Activated naive CD4-positive, alpha-beta T cell treated with anti-CD3 and anti-CD28 coated beads, Interleukin-2, amount 50 U/mL, for 24 hours (primary cell): ENCODE results near the gene CELSR1.

Experiments used
- H3K27ac Mint-ChIP-seq: one replicate; pipeline ENCODE4 v1.8.0; 2021; ENCODE audit warnings: mild to moderate bottlenecking, mixed read lengths
- H3K27me3 Mint-ChIP-seq: one replicate; pipeline ENCODE4 v1.8.0; 2021; ENCODE audit warnings: mixed read lengths
- H3K36me3 Mint-ChIP-seq: one replicate; pipeline ENCODE4 v1.8.0; 2021; ENCODE audit warnings: mixed read lengths
- H3K4me1 Mint-ChIP-seq: one replicate; pipeline ENCODE4 v1.8.0; 2021; ENCODE audit warnings: mixed read lengths
- H3K4me3 Mint-ChIP-seq: one replicate; pipeline ENCODE4 v1.8.0; 2021; ENCODE audit warnings: mild to moderate bottlenecking, mixed read lengths
- H3K9me3 Mint-ChIP-seq: one replicate; pipeline ENCODE4 v1.8.0; 2021; ENCODE audit warnings: mixed read lengths

The CELSR1 gene

DNA sequence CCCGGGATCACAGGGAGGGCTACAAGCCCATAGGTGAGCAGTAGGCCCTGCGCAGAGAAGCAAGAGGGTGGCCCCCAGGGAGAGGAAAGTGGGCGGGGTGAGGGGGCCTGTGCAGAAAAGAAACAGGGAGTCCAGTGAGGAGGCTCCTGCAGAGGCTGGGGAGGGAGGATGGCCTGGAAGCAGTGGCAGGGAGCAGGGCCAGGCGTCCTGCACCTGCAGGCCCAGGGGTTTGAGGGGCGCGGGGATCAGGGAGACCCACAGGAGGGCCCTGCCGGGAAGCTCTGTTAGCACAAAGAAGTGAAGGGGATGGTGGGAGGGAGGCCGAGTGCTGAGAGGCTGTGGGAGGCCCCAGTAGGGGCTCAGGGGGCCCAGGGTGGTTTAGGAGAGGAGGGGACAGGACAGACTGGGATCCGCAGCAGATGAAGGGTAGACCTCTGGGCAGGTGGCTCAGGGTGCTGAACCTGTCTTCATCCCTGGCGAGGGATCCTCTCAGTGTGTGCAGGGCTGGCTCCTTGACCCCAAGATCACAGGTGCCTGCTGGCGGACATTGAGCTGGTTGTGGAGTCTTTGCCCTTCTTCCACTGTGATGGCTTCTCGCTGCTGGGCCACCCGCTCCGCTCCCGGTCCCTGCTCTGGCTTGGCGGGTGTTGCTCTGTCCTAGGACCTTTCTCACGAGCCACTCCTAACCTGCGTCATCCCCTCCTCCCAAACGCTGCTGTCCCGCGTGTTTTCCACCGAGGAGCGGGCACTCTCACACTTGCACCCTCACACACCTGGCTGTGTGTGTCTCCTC, 31.8 kb upstream of the CELSR1 start:
- Mint-ChIP-seq H3K27ac (no peak overlapping the region), H3K4me1 (no peaks in the 10 kb centered on the region), H3K9me3 (peaks cover 4% of the 10 kb centered on the region), H3K4me3 (no peak overlapping the region), H3K27me3 (no peaks in the 10 kb centered on the region), H3K36me3 (no peaks in the 10 kb centered on the region)

- Mint-ChIP-seq H3K4me1 (peaks cover 3% of the 10 kb centered on the region), H3K36me3 (no peaks in the 10 kb centered on the region), H3K27ac (peak overlapping the region; percentile 71), H3K27me3 (no peaks in the 10 kb centered on the region), H3K4me3 (no peak overlapping the region), H3K9me3 (peaks cover 4% of the 10 kb centered on the region)
Measured at GRCh38 chr22:46568102-46568809, 30.8 kb upstream of the CELSR1 start.

- H3K36me3 Mint-ChIP-seq = no peaks in the 10 kb centered on the region
- no peaks in the 10 kb centered on the region for H3K27me3 Mint-ChIP-seq
- H3K4me3 Mint-ChIP-seq = no peak overlapping the region
- peaks cover 4% of the 10 kb centered on the region for H3K9me3 Mint-ChIP-seq
- H3K4me1 Mint-ChIP-seq = peaks cover 5% of the 10 kb centered on the region
- peak overlapping the region; percentile 80 for H3K27ac Mint-ChIP-seq
Measured at GRCh38 chr22:46567471-46567870, 30.1 kb upstream of the CELSR1 start.

DNA sequence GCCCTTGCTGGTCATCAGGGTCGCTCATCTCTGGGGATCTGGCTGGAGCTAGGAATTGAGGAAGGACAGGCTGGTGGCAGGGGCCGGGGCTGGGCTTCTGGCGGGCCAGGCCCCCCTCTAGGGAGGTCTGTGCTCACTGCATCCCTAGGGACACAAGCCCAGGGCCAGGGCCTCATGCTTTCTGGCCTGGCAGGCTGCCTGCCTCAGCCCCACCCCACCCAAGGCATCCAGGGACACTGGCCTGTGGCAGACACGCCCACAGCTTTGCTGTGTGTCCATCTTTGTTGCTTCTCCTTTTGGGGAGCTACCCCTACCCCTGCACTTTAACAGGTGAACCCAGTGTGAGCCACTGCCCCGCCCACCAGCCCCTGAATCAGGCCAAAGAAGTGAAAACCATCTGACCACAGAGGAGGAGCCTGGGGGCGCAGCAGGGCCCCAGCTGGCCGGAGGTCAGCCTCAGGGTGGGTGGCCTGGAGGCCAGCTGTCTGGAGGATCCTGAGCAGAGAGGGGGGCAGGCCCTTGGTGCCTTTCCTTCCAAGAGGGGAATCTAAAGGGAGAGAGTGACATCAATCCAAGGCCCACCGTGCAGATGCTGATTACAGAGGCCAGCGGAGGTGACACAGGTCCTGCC, 26.8 kb upstream of the CELSR1 start:
- Mint-ChIP-seq H3K27me3 (no peaks in the 10 kb centered on the region), H3K9me3 (no peaks in the 10 kb centered on the region), H3K4me3 (no peak overlapping the region), H3K4me1 (peaks cover 5% of the 10 kb centered on the region), H3K27ac (peak overlapping the region; percentile 17), H3K36me3 (no peaks in the 10 kb centered on the region)

GRCh38 chr22:46563381-46564083, 26.1 kb upstream of the CELSR1 start:
- no peaks in the 10 kb centered on the region for H3K36me3 Mint-ChIP-seq
- H3K27me3 Mint-ChIP-seq = no peaks in the 10 kb centered on the region
- no peak overlapping the region for H3K4me3 Mint-ChIP-seq
- H3K27ac Mint-ChIP-seq = peak overlapping the region; percentile 17
- peaks cover 5% of the 10 kb centered on the region for H3K4me1 Mint-ChIP-seq
- no peaks in the 10 kb centered on the region for H3K9me3 Mint-ChIP-seq

GRCh38 chr22:46561435-46561905, 24.1 kb upstream of the CELSR1 start:
- Mint-ChIP-seq H3K27me3 (no peaks in the 10 kb centered on the region), H3K9me3 (no peaks in the 10 kb centered on the region), H3K36me3 (peaks cover 2% of the 10 kb centered on the region), H3K4me1 (peaks cover 5% of the 10 kb centered on the region), H3K4me3 (no peak overlapping the region), H3K27ac (no peak overlapping the region)

- Mint-ChIP-seq H3K36me3 (peaks cover 2% of the 10 kb centered on the region), H3K4me1 (peaks cover 5% of the 10 kb centered on the region), H3K9me3 (no peaks in the 10 kb centered on the region), H3K4me3 (no peak overlapping the region), H3K27ac (no peak overlapping the region), H3K27me3 (no peaks in the 10 kb centered on the region)
Measured at GRCh38 chr22:46560696-46561295, 23.4 kb upstream of the CELSR1 start.

- peaks cover 2% of the 10 kb centered on the region for H3K36me3 Mint-ChIP-seq
- H3K27ac Mint-ChIP-seq = no peak overlapping the region
- H3K27me3 Mint-ChIP-seq = no peaks in the 10 kb centered on the region
- H3K4me3 Mint-ChIP-seq = no peak overlapping the region
- H3K4me1 Mint-ChIP-seq = no peaks in the 10 kb centered on the region
- no peaks in the 10 kb centered on the region for H3K9me3 Mint-ChIP-seq
Measured at GRCh38 chr22:46557736-46558480, 20.5 kb upstream of the CELSR1 start.

DNA sequence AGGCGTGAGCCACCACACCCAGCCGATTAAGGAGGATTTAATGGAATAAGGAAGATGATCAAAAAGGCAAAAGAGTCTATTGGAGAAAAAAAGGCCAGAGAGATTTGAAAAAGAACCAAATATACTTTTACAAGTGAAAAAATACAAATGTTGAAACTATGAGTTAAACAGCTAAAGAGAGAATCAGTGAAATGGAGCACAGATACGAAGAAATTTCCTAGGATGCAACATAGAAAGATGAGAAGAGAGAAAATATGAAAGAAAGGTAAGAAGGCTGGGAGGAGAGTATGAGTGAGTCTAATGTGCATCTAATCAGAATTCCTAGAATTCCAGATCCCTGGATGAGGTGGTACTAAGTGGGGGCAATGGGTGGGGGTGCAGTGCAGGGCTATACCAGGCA, 19.4 kb upstream of the CELSR1 start:
- Mint-ChIP-seq H3K27me3 (no peaks in the 10 kb centered on the region), H3K36me3 (peaks cover 2% of the 10 kb centered on the region), H3K4me1 (no peaks in the 10 kb centered on the region), H3K9me3 (no peaks in the 10 kb centered on the region), H3K27ac (no peak overlapping the region), H3K4me3 (no peak overlapping the region)

DNA sequence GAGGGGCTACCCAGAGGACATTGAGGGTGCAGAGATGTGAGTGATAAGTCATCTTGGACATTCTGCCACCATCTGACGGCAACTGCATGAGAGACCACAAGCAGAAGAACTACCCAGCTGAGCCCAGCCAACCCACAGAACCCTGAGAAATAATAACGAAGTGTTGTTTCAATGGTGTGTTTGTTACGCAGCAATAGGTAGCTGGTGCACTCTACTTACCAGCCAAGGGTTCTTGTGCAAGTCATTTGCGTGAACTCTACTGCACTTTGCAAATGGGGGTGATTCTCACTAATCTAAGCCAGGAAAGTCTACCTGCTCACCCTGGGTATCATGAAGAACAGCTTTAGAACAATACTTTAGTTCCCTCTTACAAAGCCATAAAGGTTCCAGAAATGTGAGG, 15.8 kb upstream of the CELSR1 start:
- Mint-ChIP-seq H3K27me3 (no peaks in the 10 kb centered on the region), H3K9me3 (no peaks in the 10 kb centered on the region), H3K4me1 (no peaks in the 10 kb centered on the region), H3K4me3 (no peak overlapping the region), H3K36me3 (peaks cover 2% of the 10 kb centered on the region), H3K27ac (no peak overlapping the region)

DNA sequence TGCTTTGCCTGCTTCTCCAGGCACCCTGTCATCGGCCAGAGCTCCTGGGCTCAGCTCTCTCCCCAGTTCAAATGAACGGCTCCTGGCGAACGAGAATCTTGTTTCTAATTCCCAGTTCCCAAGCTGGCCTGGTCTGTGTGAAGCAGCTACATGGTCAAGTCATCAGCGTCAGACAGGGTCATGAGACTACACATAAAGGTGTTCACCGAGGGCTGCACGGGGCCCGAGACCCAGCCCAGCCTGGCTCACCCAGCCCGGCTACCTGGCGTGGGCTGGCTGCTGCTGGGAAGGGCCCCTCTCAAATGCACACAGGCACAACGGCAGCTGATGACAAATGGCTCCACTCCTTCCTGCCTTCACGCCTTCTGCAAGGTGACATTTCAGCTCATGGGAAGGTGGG, 14.6 kb upstream of the CELSR1 start:
- no peaks in the 10 kb centered on the region for H3K9me3 Mint-ChIP-seq
- no peaks in the 10 kb centered on the region for H3K27me3 Mint-ChIP-seq
- no peak overlapping the region for H3K4me3 Mint-ChIP-seq
- H3K36me3 Mint-ChIP-seq = peaks cover 2% of the 10 kb centered on the region
- no peaks in the 10 kb centered on the region for H3K4me1 Mint-ChIP-seq
- no peak overlapping the region for H3K27ac Mint-ChIP-seq

DNA sequence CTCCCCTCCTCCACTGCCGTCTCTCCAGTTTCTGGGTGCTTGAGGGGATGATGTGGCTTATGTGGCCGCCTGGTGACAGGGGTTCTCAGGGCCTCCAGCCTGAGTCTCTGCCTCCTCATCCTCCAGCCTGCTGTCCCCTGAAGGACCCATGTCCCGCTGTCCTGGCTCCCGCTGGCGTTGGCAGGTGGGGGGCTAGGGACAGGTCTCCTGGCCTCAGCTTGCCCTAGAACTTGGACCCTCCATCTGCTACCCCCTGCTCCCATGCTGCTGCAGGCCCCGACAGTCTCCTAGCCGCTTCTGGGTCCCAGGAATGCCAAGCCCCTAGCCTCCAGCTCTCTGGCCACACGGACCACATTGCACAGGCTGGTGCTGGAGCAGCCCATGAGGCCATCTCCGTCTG, 13.9 kb upstream of the CELSR1 start:
- H3K4me1 Mint-ChIP-seq = no peaks in the 10 kb centered on the region
- H3K27ac Mint-ChIP-seq = no peak overlapping the region
- H3K27me3 Mint-ChIP-seq = no peaks in the 10 kb centered on the region
- H3K9me3 Mint-ChIP-seq = no peaks in the 10 kb centered on the region
- no peak overlapping the region for H3K4me3 Mint-ChIP-seq
- H3K36me3 Mint-ChIP-seq = no peaks in the 10 kb centered on the region

DNA sequence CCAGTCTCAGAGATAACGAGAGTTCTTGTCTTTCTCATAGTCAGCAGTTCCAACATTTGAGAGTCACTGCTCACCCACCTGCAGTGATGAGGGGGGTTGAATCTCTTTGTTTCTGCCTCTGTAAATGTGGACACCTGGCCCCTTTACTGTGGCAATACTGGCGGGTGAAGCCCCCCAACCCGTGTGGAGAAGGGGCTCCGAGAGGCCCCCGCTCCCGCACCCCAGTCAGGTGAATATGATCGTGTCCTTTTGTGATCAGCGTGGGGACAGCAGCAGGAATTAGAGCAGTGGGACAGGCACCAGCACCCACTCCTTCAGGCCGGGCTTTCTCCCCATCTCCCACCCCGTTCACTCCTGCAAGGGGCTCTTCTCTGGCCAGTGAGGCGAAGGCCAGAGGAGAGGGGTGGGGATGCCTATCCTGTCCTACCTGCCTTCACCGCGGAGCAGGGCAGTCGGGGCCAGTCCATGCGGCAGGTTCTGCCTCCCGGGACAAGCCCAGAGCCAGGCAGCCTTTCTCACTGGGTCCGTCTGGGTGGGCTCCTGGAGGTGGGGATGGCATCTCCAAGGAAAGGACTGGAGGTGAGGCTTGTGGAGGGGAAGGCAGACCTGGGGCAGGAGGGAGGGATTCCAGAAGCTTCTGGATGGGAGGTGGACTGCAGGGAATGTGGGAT, 12.7 kb upstream of the CELSR1 start:
- Mint-ChIP-seq H3K27ac (no peak overlapping the region), H3K4me1 (no peaks in the 10 kb centered on the region), H3K4me3 (no peak overlapping the region), H3K9me3 (no peaks in the 10 kb centered on the region), H3K36me3 (no peaks in the 10 kb centered on the region), H3K27me3 (no peaks in the 10 kb centered on the region)

DNA sequence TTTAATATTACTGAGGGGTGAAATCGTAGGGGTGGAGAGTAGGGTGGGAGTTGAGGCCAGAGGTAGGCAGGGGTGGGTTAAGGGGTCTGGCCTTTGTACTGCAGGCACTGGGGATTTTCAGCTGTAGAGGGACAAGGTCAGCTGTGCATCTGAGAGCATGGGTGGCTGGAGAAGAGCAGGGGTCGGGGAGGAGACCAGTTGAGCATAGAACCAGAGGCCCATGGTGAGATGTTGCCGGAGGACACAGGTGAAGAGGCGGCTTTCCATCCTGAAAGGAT, 12.1 kb upstream of the CELSR1 start:
- Mint-ChIP-seq H3K9me3 (no peaks in the 10 kb centered on the region), H3K36me3 (no peaks in the 10 kb centered on the region), H3K27me3 (no peaks in the 10 kb centered on the region)

More for the DNA sequence above, 12.1 kb upstream of the CELSR1 start:
- no peak overlapping the region for H3K27ac Mint-ChIP-seq
- H3K4me1 Mint-ChIP-seq = no peaks in the 10 kb centered on the region
- no peak overlapping the region for H3K4me3 Mint-ChIP-seq
